Activated CD8-positive, alpha-beta memory T cell treated with anti-CD3 and anti-CD28 coated beads for 1 hour (primary cell): ENCODE data around the gene HNMT.
"Not testable (repeated sequence)": the region's sequence is repeated elsewhere in the genome, so short reads cannot be mapped to it uniquely, and the experiment has no call there.

Experiments used
- DNase-seq, 2 donors: peaks; one replicate each; pipeline ENCODE4 v3.0.0-alpha.2; 2020; ENCODE audit warnings: low read depth in 1 of 2; ENCODE audit errors: extremely low read depth in 1 of 2

Gene HNMT

DNA sequence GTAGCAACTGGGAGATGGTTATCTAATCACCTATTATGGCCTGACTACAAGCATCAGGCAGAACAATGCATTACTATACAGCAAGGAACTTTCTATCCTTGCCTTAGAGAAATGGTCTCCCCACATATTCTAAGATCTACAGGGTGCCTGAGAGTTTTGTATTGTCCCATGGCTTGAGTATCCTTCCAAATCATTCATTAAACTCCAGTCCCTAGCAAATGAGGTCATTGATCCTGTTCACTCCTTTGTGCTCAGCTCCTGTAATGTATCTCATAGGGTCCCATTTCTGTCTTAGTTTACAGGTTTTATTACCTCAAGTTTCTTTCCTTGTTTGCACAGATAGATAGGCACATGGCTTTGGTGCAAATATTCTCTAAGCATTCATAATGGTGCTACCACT, 9.0 kb downstream of the HNMT start:
- DNase-seq = no peak

DNA sequence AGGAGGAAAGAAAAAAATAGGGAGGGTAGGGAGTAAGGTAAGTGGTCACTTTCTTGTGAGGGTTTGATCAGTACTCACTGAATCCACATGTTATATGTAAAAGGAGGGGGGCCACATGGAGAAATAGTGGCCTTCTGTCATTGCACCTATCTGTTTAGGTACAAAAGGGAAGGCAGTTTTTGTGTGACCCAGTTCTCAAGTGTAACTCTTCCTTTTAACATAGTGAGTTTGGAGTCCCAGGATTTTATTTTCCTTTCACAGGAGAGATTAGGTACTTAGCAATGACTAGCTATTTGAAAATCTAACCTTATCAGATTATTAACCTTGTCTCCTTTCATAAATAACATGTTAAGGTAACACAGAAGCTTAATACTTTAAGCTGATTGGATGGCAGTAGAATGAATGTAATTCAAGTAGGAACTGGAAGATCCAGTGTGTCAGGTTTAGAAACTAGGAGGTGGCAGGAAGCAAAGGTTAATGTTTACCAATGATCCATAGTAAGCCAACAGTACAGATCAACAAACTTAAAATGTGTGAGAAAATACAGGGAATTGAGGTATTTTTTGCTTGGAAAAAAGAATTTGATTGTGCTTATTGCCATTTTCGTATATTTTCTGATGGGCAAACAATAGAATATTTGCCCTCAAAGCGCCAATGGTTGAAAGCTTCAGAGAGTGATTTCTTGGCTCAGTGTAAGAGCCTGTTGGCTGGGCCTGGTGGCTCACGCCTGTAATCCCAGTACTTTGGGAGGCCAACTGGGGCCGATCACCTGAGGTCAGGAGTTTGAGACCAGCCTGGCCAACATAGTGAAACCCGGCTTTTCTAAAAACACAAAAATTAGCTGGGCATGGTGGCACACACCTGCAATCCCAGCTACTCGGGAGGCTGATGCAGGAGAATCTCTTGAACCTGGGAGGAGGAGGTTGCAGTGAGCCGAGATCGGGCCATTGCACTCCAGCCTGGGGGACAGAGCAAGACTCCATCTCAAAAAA, 11.3 kb downstream of the HNMT start:
- DNase-seq = no peak

DNA sequence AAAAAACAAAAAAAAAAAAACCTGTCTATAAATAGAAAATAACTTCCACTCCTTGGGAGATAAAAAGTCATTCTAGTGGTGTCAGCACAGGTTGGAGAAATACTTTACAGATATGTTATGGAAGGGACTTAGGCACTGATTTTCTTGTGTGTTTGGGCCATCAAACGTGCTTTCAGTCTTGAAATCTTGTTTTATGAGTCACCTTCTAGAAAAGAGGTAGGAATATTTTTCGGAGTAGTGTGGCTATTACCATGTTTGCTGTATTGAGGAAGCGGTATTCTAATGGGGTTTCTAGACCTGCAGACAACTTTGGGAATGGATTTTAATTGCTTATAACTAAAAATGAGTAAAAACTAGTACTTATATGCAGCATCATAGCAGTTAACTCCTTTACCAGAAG, 12.0 kb downstream of the HNMT start:
- no peak for DNase-seq

DNA sequence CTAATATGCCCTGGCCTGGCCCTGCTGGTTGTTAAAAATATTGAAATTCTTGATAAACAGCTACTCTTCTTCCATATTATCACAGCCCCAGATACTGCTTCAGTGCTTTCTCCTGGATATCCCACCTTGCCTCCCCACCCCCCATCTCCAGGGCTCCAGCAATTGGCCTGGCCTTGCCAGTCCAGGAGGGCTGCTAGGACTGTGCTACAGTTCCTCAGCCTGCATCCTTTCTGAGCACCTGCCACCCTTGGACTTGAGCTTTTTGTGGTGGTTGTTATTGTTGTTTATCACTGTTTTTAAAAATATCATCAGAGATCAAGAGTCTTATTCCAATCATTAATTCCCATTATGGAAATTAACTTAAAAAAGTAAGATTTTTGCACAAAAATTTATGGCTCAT, 13.5 kb downstream of the HNMT start:
- no peak for DNase-seq

DNA sequence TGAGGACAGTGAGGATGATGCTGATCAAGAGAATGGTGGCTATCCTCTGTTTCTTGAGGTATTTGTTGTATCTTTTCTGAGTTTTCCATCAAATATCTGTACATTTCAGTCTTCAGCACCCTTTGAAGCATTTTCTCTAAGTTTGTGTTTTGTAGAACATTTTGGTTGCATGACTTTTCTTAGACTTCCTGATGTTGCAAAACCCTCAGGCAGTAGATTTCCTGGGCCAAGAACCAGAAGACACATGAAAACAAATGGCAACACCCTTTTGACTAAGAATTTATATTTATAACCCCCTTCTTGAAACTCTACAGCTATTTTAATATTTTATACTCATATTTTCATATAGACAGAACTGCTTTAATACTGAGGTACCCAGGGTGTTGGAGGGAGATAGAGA, 16.2 kb downstream of the HNMT start:
- no peak for DNase-seq

DNA sequence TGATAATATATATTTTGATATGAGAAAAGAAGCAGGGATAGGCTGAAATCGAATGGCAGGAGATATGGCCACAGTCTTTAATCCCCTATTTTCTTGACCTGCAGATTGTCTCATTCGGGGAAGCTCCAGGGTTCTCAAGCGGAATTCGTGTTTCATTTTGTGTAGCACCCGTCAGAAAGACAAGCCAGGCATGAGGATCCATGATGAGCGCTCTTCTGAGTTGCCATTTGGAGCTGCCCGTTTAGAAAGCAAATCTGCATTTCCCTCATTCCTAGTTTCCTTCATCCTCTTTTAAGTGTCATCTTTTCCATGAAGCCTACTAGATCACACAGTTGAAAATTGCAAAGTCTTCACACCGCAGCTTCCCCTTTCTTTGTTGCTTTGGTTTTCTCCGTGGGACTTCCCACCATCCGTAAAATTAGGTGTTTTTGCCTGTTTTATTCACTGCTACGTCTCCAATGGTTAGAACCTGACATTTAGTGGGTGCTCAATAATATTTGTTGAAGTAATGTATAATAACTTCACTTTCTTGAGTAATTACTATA, 16.9 kb downstream of the HNMT start:
- no peak for DNase-seq

DNA sequence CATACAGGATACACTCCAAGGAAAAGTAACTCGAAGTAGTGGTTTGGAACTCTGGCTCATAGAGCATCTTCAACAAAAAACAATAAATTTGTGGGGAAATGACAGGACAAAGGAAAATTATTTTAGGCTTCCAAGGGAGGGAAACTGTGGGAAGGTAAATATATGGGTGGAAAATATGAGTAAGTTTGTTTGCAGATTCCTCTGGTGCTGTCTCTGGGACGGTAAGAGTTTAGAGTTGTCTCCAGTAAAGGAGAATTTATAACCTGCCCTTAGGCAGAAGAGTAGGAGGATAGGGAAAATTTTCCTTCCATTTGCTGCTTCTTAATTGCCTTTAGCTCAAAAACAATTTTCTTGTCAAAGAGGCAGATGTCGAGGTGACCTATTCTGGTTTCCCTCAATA, 19.3 kb downstream of the HNMT start:
- no peak for DNase-seq

DNA sequence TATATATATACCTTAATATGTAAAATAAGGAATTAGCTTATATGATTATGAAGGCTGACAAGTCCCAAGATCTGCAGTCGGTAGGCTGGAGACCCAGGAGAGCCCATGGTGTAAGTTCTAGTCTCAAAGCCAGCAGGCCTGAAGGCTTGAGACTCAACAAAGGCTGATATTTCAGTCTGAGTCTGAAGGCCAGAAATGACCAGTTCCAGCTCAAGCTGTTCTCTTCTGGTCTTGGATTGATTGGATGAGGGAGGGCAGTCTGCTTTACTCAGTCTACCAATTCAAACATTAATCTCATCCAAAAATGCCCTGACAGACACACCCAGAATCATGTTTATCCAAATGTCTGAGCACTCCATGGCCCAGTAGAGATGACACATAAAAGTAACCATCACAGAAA, 22.0 kb downstream of the HNMT start:
- no peak for DNase-seq

DNA sequence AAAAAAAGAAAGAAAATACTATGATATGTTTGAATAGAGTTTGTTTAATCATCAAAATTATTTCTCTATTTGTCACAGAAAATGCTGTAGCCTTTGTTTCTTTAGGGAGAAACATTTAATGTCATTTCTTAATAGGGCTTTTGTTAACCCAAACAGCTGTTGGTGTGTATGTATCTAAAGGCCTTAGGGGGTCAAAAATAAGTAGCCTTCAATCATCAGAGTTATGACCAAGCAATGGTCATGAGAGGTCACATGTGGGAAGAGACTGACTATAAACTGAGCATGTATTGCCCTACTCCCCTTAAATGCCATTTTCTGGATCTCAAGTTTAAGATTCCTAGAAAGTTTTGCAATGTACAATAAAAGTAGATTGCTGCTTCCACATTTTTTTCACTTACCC, 22.7 kb downstream of the HNMT start:
- DNase-seq = no peak

DNA sequence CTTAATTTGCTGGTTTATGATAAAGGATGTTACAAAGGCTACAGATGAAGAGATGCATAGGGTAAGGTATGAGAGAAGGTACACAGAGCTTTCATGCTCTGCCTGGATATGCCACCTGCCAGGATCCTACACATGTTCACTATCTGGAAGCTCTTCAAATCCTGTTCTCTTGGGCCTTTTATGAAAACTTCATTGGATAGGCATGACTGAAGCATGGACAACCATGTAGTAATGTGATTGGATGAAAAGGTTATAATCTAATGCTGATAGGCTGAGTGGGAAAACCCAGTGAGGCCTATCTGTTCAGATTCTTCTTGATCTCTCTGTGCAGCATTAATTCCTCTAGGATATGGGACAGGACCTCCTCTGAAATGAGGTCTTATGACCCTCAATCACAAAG, 26.8 kb downstream of the HNMT start:
- DNase-seq = no peak

DNA sequence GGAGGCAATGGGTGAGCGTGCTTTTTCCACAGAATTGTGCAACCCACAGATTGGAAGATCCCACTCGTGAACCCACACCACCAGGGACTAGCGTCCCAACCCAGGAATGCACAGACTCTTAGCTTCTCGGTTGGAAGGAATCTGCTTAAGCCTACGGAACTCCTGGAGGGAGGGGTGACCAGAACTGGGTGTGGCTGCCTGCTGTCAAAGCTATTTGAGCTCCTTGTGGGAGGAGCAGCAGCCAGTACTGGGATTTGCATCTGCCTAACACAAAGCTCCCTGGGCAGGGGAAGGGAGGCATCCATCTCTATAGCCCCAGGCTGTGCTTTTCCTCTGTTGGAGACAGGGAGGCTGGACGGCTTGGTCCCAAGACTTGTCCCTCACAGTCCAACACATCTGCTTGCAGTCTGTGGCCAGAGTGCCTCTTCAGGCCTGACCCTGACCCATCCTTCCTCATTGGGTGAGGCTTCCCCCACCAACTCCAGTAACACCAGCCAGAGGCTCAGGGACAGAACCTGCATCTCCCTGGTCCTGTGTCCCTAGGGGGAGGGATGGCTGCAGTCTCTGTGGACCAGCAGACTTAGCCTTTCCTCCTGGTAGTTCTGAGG, 27.9 kb downstream of the HNMT start:
- DNase-seq = no peak

DNA sequence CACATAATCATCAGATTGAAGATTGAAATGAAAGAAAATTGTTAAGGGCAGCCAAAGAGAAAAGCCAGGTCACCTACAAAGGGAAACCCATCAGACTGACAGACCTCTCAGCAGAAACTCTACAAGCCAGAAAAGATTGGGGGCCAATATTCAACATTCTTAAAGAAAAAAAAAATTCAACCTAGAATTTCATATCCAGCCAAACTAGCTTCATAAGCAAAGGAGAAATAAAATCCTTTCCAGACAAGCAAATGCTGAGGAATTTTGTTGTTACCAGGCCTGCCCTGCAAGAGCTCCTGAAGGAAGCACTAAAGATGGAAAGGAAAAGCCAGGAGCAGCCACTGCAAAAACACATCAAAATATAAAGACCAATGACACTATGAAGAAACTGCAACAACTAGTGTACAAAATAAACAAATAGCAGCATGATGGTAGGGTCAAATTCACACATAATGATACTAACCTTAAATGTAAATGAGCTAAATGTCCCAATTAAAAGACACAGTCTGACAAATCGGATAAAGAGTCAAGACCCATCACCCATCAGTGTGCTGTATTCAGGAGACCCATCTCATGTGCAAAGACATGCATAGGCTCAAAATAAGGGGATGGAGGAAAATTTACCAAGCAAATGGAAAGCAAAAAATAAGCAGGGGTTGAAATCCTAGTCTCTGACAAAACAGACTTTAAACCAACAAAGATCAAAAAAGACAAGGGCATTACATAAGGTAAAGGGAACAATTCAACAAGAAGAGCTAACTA, 29.6 kb downstream of the HNMT start:
- not testable (repeated sequence) for DNase-seq

DNA sequence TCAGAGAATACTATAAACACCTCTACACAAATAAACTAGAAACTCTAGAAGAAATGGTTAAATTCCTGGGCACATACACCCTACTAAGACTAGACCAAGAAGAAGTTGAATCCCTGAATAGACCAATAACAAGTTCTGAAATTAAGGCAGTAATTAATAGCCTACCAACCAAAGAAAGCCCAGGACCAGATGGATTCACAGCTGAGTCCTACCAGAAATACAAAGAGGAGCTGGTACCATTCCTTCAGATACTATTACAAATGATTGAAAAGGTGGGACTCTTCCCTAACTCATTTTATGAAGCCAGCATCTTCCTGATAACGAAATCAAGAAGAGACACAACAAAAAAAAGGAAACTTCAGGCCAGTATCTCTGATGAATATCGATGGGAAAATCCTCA, 31.1 kb downstream of the HNMT start:
- not testable (repeated sequence) for DNase-seq

DNA sequence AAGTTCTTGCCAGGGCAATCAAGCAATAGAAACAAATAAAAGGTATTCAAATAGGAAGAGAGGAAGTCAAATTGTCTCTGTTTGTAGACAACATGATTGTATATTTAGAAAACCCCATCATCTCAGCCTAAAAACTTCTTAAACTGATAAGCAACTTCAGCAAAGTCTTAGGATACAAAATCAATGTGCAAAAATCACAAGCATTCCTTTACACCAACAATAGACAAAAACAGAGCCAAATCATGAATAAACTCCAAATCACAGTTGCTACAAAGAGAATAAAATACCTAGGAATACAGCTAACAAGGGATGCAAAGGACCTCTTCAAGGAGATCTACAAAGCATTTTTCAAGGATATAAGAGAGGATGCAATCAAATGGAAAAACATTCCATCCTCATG, 31.9 kb downstream of the HNMT start:
- DNase-seq = not testable (repeated sequence)

DNA sequence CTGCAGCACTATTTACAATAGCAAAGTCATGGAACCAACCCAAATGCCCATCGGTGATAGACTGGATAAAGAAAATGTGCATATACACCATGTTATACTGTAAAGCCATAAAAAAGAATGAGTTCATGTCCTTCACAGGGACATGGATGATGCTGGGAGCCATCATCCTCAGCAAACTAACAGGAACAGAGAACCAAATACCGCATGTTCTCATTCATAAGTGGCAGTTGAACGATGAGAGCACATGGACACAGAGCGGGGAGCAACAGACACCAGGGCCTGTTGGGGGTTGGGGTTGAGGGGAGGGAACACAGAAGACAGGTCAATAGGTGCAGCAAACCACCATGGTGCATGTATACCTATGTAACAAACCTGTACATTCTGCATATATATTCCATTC, 33.5 kb downstream of the HNMT start:
- no peak for DNase-seq

DNA sequence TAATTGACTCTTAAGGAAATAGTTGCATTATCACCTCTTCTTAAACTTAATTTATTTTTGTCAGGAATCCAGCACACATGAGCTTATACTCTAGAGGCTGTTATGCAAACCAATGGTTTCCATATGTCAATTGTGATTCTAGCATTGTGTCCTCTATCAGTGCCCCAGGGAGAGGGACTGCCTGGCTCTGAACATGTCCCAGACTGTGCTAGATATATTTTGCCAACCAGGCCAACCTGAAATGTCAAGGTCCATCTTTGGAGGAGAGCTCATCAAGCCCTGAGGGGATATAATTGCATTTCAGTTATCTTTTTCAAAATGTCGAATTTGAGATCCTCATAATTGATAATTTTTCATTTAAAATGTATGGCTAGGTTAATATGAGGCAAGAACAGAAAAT, 34.2 kb downstream of the HNMT start:
- DNase-seq = no peak

DNA sequence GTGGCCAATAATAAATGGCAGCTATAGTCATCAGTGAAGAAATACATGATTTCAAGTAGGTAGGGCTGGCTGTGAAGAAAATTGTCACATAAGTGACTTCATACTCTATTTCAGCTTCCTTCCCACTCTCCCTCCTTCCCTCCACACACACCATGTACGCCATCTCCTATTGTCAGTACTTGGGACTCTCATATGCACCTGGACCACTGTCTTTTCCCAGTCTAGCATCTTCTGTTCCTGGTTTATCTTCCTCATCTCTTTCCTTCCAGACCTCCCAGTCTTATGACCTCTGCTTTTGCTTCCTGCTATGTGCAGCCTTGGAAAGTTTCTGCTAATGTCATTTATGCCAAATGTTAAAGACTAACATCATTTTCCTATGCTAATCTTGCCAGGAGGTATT, 35.0 kb downstream of the HNMT start:
- no peak for DNase-seq

DNA sequence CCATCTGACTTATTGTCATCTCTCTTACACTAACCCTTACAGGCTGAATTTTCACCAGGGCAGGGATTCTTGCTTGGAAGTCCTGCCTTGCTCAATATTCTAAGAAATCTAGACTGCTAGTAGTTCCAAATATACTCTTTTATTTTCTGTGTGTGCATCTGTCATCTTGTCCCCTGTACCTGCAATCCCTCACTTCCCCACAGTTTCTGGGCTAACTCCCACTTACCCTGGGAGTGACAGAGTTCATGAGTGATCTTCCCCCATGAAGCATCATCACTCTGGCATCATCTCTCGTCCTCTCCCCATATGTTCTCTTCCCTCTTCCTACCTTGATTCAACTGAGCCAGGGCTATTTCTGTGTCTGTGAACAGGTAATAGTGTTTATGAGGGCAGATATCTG, 35.7 kb downstream of the HNMT start:
- no peak for DNase-seq

DNA sequence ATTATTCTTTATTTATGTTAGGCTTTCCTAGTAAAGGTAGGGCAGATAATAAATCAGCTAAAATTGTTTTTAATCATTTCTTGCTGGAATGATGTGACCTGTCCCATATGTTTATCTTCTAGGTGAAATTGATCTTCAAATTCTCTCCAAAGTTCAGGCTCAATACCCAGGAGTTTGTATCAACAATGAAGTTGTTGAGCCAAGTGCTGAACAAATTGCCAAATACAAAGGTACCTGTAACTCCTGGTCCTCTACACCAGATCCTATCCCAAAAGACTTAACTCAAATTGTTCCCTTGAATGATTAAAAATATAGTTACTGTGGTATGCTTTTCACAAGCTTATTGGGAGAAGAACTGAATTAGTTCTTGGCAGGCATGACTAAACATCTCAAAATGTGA, 36.5 kb downstream of the HNMT start:
- no peak for DNase-seq

DNA sequence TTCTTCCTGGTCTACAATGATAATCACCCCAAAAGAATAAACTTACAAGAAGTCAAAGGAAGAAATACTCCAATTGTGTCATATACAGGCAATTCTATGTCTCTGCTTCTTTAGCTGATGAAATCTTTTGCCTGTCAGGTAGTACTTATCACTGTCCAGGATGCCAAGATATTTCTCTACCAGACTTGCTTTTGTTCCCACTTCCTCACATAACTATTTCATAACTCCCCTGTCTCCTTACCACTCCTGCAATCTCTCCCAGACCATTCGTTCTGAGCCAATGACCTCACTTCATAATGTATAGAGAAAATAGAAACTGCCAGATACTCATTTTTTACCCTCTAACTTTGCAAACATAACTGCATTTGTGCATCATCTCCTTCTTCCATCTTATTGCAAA, 39.1 kb downstream of the HNMT start:
- DNase-seq = no peak

DNA sequence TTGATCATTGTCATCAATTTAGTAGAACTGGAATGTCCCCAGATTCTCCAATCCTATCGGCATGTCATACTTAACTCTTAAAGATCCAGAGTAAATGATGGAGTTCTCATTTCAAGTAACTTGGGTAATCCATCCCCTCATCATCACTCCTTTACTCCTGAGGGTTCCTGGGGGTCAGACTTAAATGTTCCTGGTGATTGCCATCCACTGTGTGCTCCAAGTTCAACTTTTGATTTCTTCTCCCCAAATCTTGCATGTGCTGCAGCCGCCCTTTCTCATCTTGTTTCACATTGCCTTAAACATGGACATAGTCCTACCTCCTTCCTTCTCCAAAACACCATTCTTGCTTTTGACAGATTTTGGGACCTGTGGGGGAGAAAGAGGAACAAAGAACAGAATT, 43.2 kb downstream of the HNMT start:
- DNase-seq = no peak
